ENCODE results near the gene MEIG1.
"Not testable (repeated sequence)": the region's sequence is repeated elsewhere in the genome, so short reads cannot be mapped to it uniquely, and the experiment has no call there.

Gene MEIG1

GRCh38 chr10:14958872-14959220 is 342 bp upstream of the MEIG1 start:
- H3K9ac ChIP-seq (ENCODE audit: low read depth, low read length), result no peak overlapping the region
- peak overlapping the region; percentile 69 for H3K4me3 ChIP-seq (ENCODE audit: low read length)
- WGBS, result 62% methylated on average over 10 of the region's 12 CpGs
- no peak overlapping the region; the same call in 1 of the 2 replicates for H3K27ac ChIP-seq (ENCODE audit: low read depth, low read length)
- H3K9me3 ChIP-seq (ENCODE audit: insufficient read depth, low read depth, low read length), result no peaks in the 10 kb centered on the region
- H3K27me3 ChIP-seq (ENCODE audit: insufficient read depth, low read length), result no peaks in the 10 kb centered on the region
- peaks cover 3% of the 10 kb centered on the region; the same call in 1 of the 2 replicates for H3K4me1 ChIP-seq (ENCODE audit: insufficient read depth, low read length)
- no peaks in the 10 kb centered on the region for H3K36me3 ChIP-seq (ENCODE audit: insufficient read depth, low read length)

DNA sequence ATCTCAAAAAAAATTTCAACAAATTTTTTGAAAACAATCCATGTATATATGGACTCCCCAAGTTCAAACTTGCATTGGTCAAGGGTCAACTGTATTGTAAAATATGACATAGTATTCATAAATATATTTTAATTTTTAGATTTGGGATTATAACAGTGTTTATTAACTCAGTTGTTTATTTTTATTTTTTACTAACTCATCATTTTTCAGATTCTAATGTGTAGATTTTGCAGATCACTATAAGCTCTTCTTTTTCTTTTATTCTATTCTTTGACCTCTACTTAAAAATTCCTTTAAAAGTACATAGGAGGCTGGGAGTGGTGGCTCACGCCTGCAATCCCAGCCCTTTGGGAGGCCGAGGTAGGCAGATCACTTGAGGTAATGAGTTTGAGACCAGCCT is 8.7 kb downstream of the MEIG1 start:
- Histone ChIP-seq H3K27ac (ENCODE audit: low read depth, low read length) (no peak overlapping the region), H3K4me3 (ENCODE audit: low read length) (no peak overlapping the region), H3K4me1 (ENCODE audit: insufficient read depth, low read length) (no peaks in the 10 kb centered on the region), H3K9me3 (ENCODE audit: insufficient read depth, low read depth, low read length) (no peaks in the 10 kb centered on the region), H3K36me3 (ENCODE audit: insufficient read depth, low read length) (no peaks in the 10 kb centered on the region), H3K9ac (ENCODE audit: low read depth, low read length) (no peak overlapping the region), H3K27me3 (ENCODE audit: insufficient read depth, low read length) (no peaks in the 10 kb centered on the region)
- 92% methylated on average over 2 of the region's 2 CpGs for WGBS

GRCh38 chr10:14971867-14972448 is 12.8 kb downstream of the MEIG1 start:
- H3K4me1 ChIP-seq (ENCODE audit: insufficient read depth, low read length), result no peaks in the 10 kb centered on the region
- H3K4me3 ChIP-seq (ENCODE audit: low read length), result no peak overlapping the region
- no peaks in the 10 kb centered on the region for H3K9me3 ChIP-seq (ENCODE audit: insufficient read depth, low read depth, low read length)
- H3K27ac ChIP-seq (ENCODE audit: low read depth, low read length), result no peak overlapping the region
- H3K27me3 ChIP-seq (ENCODE audit: insufficient read depth, low read length), result no peaks in the 10 kb centered on the region
- H3K36me3 ChIP-seq (ENCODE audit: insufficient read depth, low read length), result no peaks in the 10 kb centered on the region
- H3K9ac ChIP-seq (ENCODE audit: low read depth, low read length), result no peak overlapping the region
- 37% methylated on average over 3 of the region's 4 CpGs for WGBS

DNA sequence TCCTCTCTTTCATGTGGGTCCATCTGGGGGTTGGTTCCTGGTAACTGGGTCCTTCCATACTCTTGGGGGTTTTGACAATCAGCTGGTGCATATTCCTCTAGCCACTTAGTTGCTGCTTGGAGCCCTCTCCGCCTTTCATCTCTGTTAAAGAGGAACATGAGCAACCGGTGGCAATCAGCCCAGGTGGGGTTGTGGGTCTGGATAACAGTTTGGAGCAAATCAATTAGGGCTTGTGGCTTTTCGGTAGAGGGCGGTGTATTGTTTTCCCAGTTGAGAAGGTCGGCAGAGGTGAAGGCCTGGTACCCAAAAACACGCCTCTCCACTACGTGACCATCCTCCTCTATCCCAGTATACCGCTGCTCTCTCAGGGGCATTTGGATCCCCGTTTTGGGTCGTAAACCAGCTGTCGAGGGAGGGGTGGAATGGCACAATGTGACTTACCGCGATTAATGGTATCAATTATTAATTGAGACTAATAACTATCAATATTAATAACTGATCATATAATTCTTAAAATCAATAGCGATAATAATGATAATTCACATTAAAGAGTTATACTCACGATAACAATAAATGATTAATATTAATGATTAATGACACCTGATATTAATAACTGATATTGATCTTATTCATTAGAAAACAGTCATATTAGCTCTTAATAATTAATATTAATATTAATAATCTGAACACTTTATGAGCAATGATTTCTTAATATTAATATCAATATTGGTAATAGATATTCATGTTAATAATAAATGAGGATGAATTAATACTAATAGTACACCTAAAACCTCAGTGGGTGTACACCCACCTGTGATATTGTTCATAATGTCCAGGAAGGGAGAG is 15.2 kb downstream of the MEIG1 start:
- 67% methylated on average over 9 of the region's 15 CpGs for WGBS
- not testable (repeated sequence) for H3K27me3 ChIP-seq (ENCODE audit: insufficient read depth, low read length); H3K4me1 ChIP-seq (ENCODE audit: insufficient read depth, low read length); H3K9me3 ChIP-seq (ENCODE audit: insufficient read depth, low read depth, low read length); H3K27ac ChIP-seq (ENCODE audit: low read depth, low read length); H3K9ac ChIP-seq (ENCODE audit: low read depth, low read length); H3K36me3 ChIP-seq (ENCODE audit: insufficient read depth, low read length); H3K4me3 ChIP-seq (ENCODE audit: low read length)

GRCh38 chr10:14975672-14976273 is 16.6 kb downstream of the MEIG1 start:
- Histone ChIP-seq H3K9ac (ENCODE audit: low read depth, low read length) (no peak overlapping the region), H3K4me1 (ENCODE audit: insufficient read depth, low read length) (no peaks in the 10 kb centered on the region), H3K27ac (ENCODE audit: low read depth, low read length) (no peak overlapping the region), H3K9me3 (ENCODE audit: insufficient read depth, low read depth, low read length) (no peaks in the 10 kb centered on the region), H3K4me3 (ENCODE audit: low read length) (no peak overlapping the region), H3K27me3 (ENCODE audit: insufficient read depth, low read length) (no peaks in the 10 kb centered on the region), H3K36me3 (ENCODE audit: insufficient read depth, low read length) (no peaks in the 10 kb centered on the region)
- WGBS, result 42% methylated on average over 13 of the region's 21 CpGs

- H3K27me3 ChIP-seq (ENCODE audit: insufficient read depth, low read length), result no peaks in the 10 kb centered on the region
- no peaks in the 10 kb centered on the region for H3K9me3 ChIP-seq (ENCODE audit: insufficient read depth, low read depth, low read length)
- H3K27ac ChIP-seq (ENCODE audit: low read depth, low read length), result no peak overlapping the region
- H3K4me3 ChIP-seq (ENCODE audit: low read length), result no peak overlapping the region
- H3K36me3 ChIP-seq (ENCODE audit: insufficient read depth, low read length), result no peaks in the 10 kb centered on the region
- no peak overlapping the region for H3K9ac ChIP-seq (ENCODE audit: low read depth, low read length)
- 100% methylated on average over 1 of the region's 3 CpGs for WGBS
- no peaks in the 10 kb centered on the region for H3K4me1 ChIP-seq (ENCODE audit: insufficient read depth, low read length)
Observed at GRCh38 chr10:14982744-14983143, 23.6 kb downstream of the MEIG1 start.

DNA sequence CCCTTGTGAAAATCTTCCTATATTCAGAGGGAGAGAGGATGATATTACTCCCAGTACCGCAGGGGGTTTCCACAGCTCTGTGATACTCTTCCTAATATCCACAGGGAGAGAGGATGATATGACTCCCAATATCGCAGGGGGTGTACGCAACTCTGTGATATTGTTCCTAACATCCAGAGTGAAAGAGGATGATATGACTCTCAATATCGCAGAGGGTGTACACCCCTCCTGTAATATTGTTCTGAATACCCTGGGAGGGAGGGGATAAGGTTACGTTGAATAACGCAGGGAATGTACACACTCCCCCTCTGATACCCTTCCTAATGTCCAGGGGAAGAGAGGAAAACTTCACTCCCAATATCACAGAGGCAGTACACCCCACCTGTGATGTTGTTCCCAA is 30.4 kb downstream of the MEIG1 start:
- not testable (repeated sequence) for H3K9me3 ChIP-seq (ENCODE audit: insufficient read depth, low read depth, low read length); H3K4me1 ChIP-seq (ENCODE audit: insufficient read depth, low read length); H3K27me3 ChIP-seq (ENCODE audit: insufficient read depth, low read length); H3K27ac ChIP-seq (ENCODE audit: low read depth, low read length); H3K9ac ChIP-seq (ENCODE audit: low read depth, low read length); H3K36me3 ChIP-seq (ENCODE audit: insufficient read depth, low read length); H3K4me3 ChIP-seq (ENCODE audit: low read length)
- WGBS, result 100% methylated on average over 3 of the region's 6 CpGs

DNA sequence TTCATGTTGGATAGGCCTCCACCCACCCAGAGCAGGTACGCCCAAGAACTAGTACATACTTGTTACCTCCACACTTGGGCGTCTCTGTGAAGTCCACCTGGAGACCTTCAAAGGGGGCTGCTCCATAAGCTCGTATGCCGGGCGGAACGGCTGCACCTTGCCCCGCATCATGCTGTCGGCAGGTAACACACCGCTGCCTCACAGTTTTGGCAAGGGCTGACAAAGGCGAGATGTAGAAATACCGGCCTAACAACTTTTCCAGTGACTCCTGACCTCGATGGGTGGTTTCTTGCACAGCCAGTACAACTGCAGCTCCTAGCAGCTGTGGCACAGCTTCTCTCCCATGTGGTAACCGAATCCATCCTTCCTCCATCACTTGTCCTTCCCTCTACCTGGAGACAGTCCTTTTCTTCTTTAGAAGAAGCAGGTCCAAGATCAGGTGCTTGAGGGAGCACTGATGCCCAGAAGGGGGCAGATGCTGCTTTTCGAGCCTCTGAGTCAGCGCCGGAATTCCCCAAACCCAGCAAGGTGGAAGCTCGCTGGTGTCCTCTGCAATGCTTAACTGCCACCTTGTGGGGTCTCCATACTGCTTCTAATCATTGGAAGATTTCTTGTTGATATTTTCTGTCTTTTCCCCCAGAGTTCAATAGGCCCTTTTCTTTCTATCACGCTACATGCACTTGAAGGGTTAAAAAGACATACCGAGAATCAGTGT is 32.0 kb downstream of the MEIG1 start:
- H3K4me3 ChIP-seq (ENCODE audit: low read length), result not testable (repeated sequence)
- 73% methylated on average over 19 of the region's 19 CpGs for WGBS

DNA sequence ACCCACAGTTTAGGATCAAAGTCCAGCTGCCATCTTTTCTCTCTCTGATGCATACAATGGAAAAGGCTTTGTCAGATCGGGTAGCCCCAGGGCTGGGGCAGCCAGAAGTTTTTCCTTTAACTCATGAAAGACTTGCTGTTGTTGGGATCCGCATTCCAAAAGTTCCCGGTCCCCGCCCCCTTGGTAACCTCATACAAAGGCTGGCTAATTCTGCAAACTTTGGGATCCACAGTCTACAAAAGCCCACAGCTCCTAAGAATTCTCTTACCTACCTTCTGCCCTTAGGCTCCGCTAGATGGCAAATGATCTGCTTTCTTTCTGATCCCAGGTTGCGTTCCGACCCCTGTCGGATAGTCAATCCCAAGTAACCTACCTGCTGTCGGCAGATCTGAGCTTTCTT is 33.1 kb downstream of the MEIG1 start:
- H3K36me3 ChIP-seq (ENCODE audit: insufficient read depth, low read length); H3K27ac ChIP-seq (ENCODE audit: low read depth, low read length); H3K27me3 ChIP-seq (ENCODE audit: insufficient read depth, low read length); H3K4me3 ChIP-seq (ENCODE audit: low read length); H3K9me3 ChIP-seq (ENCODE audit: insufficient read depth, low read depth, low read length); H3K9ac ChIP-seq (ENCODE audit: low read depth, low read length); H3K4me1 ChIP-seq (ENCODE audit: insufficient read depth, low read length): not testable (repeated sequence)
- WGBS, result 82% methylated on average over 9 of the region's 9 CpGs

More for the DNA sequence above, 32.0 kb downstream of the MEIG1 start:
- H3K27me3 ChIP-seq (ENCODE audit: insufficient read depth, low read length); H3K9ac ChIP-seq (ENCODE audit: low read depth, low read length); H3K36me3 ChIP-seq (ENCODE audit: insufficient read depth, low read length); H3K27ac ChIP-seq (ENCODE audit: low read depth, low read length); H3K4me1 ChIP-seq (ENCODE audit: insufficient read depth, low read length); H3K9me3 ChIP-seq (ENCODE audit: insufficient read depth, low read depth, low read length): not testable (repeated sequence)

DNA sequence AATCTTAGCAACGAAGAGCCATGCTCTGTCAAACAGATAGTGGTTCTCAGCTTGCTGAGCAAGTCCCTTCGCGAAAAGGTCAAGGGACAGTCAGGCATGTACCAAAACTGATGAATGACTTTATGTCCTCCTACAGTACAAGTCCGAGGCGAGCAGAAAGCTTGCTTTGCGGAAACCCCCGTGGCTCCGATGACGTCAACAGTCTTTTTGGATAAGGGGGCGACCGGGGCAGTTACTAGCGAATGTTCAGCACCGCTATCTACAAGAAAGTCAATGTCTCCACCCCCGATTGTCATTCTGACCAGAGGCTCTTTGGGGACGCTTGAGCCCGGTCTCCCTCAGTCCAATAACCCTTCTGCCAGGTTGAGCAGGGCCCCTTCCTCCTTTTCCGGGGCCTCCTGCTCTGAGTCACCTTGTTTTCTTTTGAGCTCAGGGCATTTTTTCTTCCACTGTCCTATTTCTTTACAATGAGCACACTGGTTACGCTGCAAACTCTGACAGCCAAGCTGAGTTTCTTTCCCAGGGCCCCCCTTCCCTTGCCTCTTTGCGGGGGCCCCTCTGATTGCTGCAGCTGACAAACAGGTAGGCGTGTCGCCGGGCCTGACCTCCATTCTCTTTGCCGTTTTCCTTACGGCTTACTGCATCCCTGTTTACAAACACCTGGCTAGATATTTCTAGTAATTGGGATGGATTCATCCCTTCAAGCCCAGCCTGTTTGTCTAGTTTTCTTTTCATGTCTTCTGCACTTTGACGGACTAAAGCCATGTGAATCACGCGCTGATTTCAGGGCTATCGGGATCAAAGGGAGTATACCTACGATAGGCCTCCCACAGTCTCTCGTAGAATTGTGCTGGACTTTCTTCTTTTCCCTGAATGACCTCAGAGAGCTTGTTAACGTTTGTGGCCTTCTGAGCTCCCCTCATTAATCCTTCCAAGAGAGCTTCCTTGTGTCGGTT is 34.6 kb downstream of the MEIG1 start:
- H3K27me3 ChIP-seq (ENCODE audit: insufficient read depth, low read length); H3K9ac ChIP-seq (ENCODE audit: low read depth, low read length); H3K4me3 ChIP-seq (ENCODE audit: low read length); H3K9me3 ChIP-seq (ENCODE audit: insufficient read depth, low read depth, low read length); H3K4me1 ChIP-seq (ENCODE audit: insufficient read depth, low read length); H3K27ac ChIP-seq (ENCODE audit: low read depth, low read length); H3K36me3 ChIP-seq (ENCODE audit: insufficient read depth, low read length): not testable (repeated sequence)
- 90% methylated on average over 32 of the region's 32 CpGs for WGBS

All from HUES64 (cell line).